ENCODE measurements around the gene GBF1. TPM values are rescaled to one million over a fixed set of nuclear protein-coding genes. Genes with fewer than 3 reads are reported as not detected.

Gene GBF1
- total RNA-seq, 1 experiment from 2014 or later: 23.7 TPM

DNA sequence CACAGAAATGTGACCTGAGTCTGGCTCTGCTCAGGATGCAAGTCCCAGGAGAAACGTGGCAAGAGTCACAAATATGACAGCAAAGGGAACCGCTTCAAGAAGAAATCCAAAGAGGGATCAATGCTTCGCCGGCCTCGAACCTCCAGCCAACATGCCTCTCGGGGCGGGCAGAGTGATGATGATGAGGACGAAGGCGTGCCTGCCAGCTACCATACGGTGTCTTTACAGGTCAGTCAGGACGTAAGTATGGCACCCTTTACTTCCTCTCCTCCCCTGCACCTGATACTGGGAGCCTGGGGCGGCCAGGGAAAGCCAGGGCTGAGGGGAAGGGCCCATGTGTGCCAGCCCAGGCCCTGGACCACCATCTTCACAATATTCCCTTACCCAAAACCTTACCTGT, 131.6 kb downstream of the GBF1 start:
- Histone ChIP-seq H3K79me2 (ENCODE audit: insufficient read depth, low read length) (no peaks in the 10 kb centered on the region), H2BK15ac (ENCODE audit: low read depth, low read length) (no peak overlapping the region), H3K9ac (ENCODE audit: extremely low read depth, insufficient read length, low read length) (no peak overlapping the region), H4K8ac (replicated peaks; ENCODE audit: insufficient read length, low read depth, low read length) (no peak overlapping the region), H3K4ac (ENCODE audit: low read depth, low read length) (no peak overlapping the region), H3K18ac (ENCODE audit: insufficient read length, low read depth, low read length) (no peak overlapping the region), H2BK5ac (ENCODE audit: insufficient read length, low read length) (no peak overlapping the region), H3K14ac (ENCODE audit: insufficient read depth, low read length) (no peak overlapping the region), H2BK12ac (ENCODE audit: insufficient read length, low read depth, low read length) (no peak overlapping the region), H2BK20ac (ENCODE audit: low read depth, low read length, poor library complexity, severe bottlenecking) (no peak overlapping the region), H2AFZ (ENCODE audit: low read length) (no peak overlapping the region), H4K91ac (ENCODE audit: insufficient read length, low read depth, low read length) (no peak overlapping the region), H2BK120ac (ENCODE audit: low read depth, low read length, poor library complexity, severe bottlenecking) (no peak overlapping the region), H4K5ac (ENCODE audit: insufficient read length, low read depth, low read length) (no peak overlapping the region), H3K27ac (ENCODE audit: insufficient read length, low read depth, low read length) (no peak overlapping the region), H3K56ac (ENCODE audit: insufficient read length, low read depth, low read length) (no peak overlapping the region), H3T11ph (ENCODE audit: low read length) (no peak overlapping the region), H3K23me2 (ENCODE audit: insufficient read length, low read depth, low read length, poor library complexity, severe bottlenecking) (no peaks in the 10 kb centered on the region), H3K4me2 (ENCODE audit: insufficient read depth, insufficient read length, low read length) (no peak overlapping the region), H4K20me1 (ENCODE audit: control insufficient read depth, insufficient read depth, insufficient read length) (no peaks in the 10 kb centered on the region), H3K9me3 (ENCODE audit: control insufficient read depth, low read depth, low read length) (no peaks in the 10 kb centered on the region), H3K27me3 (ENCODE audit: insufficient read depth, low read length) (no peaks in the 10 kb centered on the region), H2AK5ac (ENCODE audit: insufficient read length, low read length) (no peak overlapping the region), H3K79me1 (ENCODE audit: insufficient read depth, low read depth, low read length, poor library complexity, severe bottlenecking) (no peaks in the 10 kb centered on the region), H3K4me1 (ENCODE audit: insufficient read depth, low read length) (no peaks in the 10 kb centered on the region), H3K23ac (ENCODE audit: insufficient read length, low read depth, low read length) (no peak overlapping the region)
- WGBS (ENCODE audit: extremely low coverage, insufficient read length, low lambda C conversion rate): no CpG with 5 or more reads among the region's 12 CpGs
- H3K27ac Mint-ChIP-seq: no peak overlapping the region
- H3K36me3 Mint-ChIP-seq (ENCODE audit: insufficient read depth in 1 of 3, low read depth in 3 of 3): peaks cover 8 to 51% (median 21%) of the 10 kb centered on the region in 3 experiments
- TF ChIP-seq, protein P1, sequence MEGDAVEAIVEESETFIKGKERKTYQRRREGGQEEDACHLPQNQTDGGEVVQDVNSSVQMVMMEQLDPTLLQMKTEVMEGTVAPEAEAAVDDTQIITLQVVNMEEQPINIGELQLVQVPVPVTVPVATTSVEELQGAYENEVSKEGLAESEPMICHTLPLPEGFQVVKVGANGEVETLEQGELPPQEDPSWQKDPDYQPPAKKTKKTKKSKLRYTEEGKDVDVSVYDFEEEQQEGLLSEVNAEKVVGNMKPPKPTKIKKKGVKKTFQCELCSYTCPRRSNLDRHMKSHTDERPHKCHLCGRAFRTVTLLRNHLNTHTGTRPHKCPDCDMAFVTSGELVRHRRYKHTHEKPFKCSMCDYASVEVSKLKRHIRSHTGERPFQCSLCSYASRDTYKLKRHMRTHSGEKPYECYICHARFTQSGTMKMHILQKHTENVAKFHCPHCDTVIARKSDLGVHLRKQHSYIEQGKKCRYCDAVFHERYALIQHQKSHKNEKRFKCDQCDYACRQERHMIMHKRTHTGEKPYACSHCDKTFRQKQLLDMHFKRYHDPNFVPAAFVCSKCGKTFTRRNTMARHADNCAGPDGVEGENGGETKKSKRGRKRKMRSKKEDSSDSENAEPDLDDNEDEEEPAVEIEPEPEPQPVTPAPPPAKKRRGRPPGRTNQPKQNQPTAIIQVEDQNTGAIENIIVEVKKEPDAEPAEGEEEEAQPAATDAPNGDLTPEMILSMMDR (conservative IDR thresholded peaks at IDR 0.05): no peak
- H3K4me3 Mint-ChIP-seq: no peak overlapping the region
- H3K27me3 Mint-ChIP-seq (ENCODE audit: low read depth): no peaks in the 10 kb centered on the region
- no peaks in the 10 kb centered on the region for H3K9me3 Mint-ChIP-seq
- no peaks in the 10 kb centered on the region for H3K4me1 Mint-ChIP-seq
- no peak for DNase-seq
